A549 (cell line): ENCODE results near the gene CYP21A2. TPM values are rescaled to one million over a fixed set of nuclear protein-coding genes. Genes with fewer than 3 reads are reported as not detected.

Source experiments
- ATAC-seq, 2 experiments: fragments of 200-7000 bp in 1 of 2; fragments of >200 bp in 1 of 2; cut with Nextera tagmentation in 1 of 2; cut with Tn5 transposase in 1 of 2; 3 replicates each; pipeline versions ENCODE4 v1.8.0 to v1.9.1; 2018 to 2020; ENCODE audit warnings: mild to moderate bottlenecking in 1 of 2, moderate library complexity in 1 of 2
- CTCF ChIA-PET: fragments of 300-600 bp; sonication (Branson Sonifier 250); formaldehyde crosslinking; extraction: SDS; loops from one replicate; lab custom pipeline; 2021; ENCODE audit warnings: antibody characterized with exemption, inconsistent platforms; lab: Yijun Ruan, JAX
- POLR2A ChIA-PET: fragments of 350-600 bp; formaldehyde crosslinking; extraction: SDS; loops from one replicate; lab custom pipeline; 2021; ENCODE audit warnings: antibody characterized with exemption, inconsistent platforms; lab: Yijun Ruan, JAX
- DNase-seq, 2 experiments: peaks; one replicate each; pipeline versions ENCODE4 v3.0.0 to v3.0.0-alpha.2; 2011 to 2016; ENCODE audit warnings: low read depth in 1 of 2, low spot score in 1 of 2
- FAIRE-seq: peaks from 2 replicates; lab custom pipeline; 2011; peaks lifted over from hg19 to GRCh38; lab: Jason Lieb, UNC
- H3K27ac ChIP-seq, 2 experiments: fragments of >200 bp; sonication (Bioruptor Twin); formaldehyde crosslinking; 3 replicates each; pipeline ENCODE4 v1.5.1; 2016 to 2017
- H3K4me1 ChIP-seq: fragments of >200 bp; sonication (Bioruptor Twin); formaldehyde crosslinking; 3 replicates; pipeline ENCODE4 v1.6.1; 2016
- H3K4me2 ChIP-seq: fragments of >200 bp; sonication (Bioruptor Twin); formaldehyde crosslinking; 3 replicates; pipeline ENCODE4 v1.6.1; 2016
- H3K4me3 ChIP-seq: fragments of >200 bp; sonication (Bioruptor Twin); formaldehyde crosslinking; 3 replicates; pipeline ENCODE4 v1.5.1; 2016
- H3K9me3 ChIP-seq: fragments of >200 bp; sonication (Bioruptor Twin); formaldehyde crosslinking; 3 replicates; pipeline ENCODE4 v1.6.1; 2016
- CHD4 ChIP-seq: fragments of 200-600 bp; sonication (generic); IDR thresholded peaks from 2 replicates; pipeline ENCODE4 v1.6.1; 2016; ENCODE audit warnings: antibody characterized with exemption, mild to moderate bottlenecking, borderline replicate concordance
- FOSL2 ChIP-seq, 2 experiments: fragments of 450-650 bp in 1 of 2; fragments of >200 bp in 1 of 2; sonication (Bioruptor Twin) in 1 of 2; formaldehyde crosslinking; IDR thresholded peaks; 2 replicates each; pipeline versions ENCODE4 v1.5.0 to v1.6.1; 2016 to 2020; ENCODE audit warnings: mild to moderate bottlenecking in 1 of 2, moderate library complexity in 1 of 2
- HDAC2 ChIP-seq: fragments of 200-600 bp; sonication (generic); IDR thresholded peaks from 2 replicates; pipeline ENCODE4 v1.6.1; 2016
- HOXA7 ChIP-seq: fragments of 250-450 bp; sonication (Bioruptor Pico); IDR thresholded peaks from 2 replicates; pipeline ENCODE4 v1.5.0; 2020; ENCODE audit warnings: mild to moderate bottlenecking, moderate library complexity
- HOXB5 ChIP-seq: fragments of 250-450 bp; sonication (Bioruptor Pico); IDR thresholded peaks from 2 replicates; pipeline ENCODE4 v1.5.0; 2020; ENCODE audit warnings: mild to moderate bottlenecking, moderate library complexity
- JUN ChIP-seq, 2 experiments: fragments of >200 bp; sonication (Bioruptor Twin); formaldehyde crosslinking; IDR thresholded peaks; 2 replicates in 1 of 2; 3 replicates in 1 of 2; pipeline ENCODE4 v1.6.1; 2016 to 2017
- JUNB ChIP-seq: fragments of >200 bp; sonication (Bioruptor Twin); formaldehyde crosslinking; IDR thresholded peaks from 2 replicates; pipeline ENCODE4 v1.6.1; 2016
- MAZ ChIP-seq: fragments of 150-350 bp; IDR thresholded peaks from 2 replicates; pipeline ENCODE4 v1.6.1; 2014; ENCODE audit warnings: antibody characterized with exemption, low read depth, low read length, borderline replicate concordance
- NPAS2 ChIP-seq: fragments of 250-450 bp; sonication (Bioruptor Pico); IDR thresholded peaks from 2 replicates; pipeline ENCODE4 v1.8.0; 2022; ENCODE audit warnings: mild to moderate bottlenecking, moderate library complexity, borderline replicate concordance
- POLR2AphosphoS2 ChIP-seq: conservative IDR thresholded peaks from 2 replicates; pipeline ENCODE4 v1.6.1; 2012; ENCODE audit warnings: low read length, improper control_type of control experiment, inconsistent platforms
- RAD21 ChIP-seq, 2 experiments: fragments of >200 bp in 1 of 2; sonication (Bioruptor Twin) in 1 of 2; formaldehyde crosslinking in 1 of 2; IDR thresholded peaks in 1 of 2; conservative IDR thresholded peaks in 1 of 2; 2 replicates in 1 of 2; 3 replicates in 1 of 2; pipeline ENCODE4 v1.6.1; 2012 to 2018; ENCODE audit warnings: inconsistent platforms in 1 of 2
- RARB ChIP-seq: fragments of 250-450 bp; sonication (Bioruptor Pico); IDR thresholded peaks from 2 replicates; pipeline ENCODE4 v1.8.0; 2021; ENCODE audit warnings: mild to moderate bottlenecking, moderate library complexity
- RFX5 ChIP-seq: fragments of 450-650 bp; IDR thresholded peaks from 2 replicates; pipeline ENCODE4 v1.7.1; 2014; ENCODE audit warnings: antibody characterized with exemption, mild to moderate bottlenecking, moderate library complexity
- SMC3 ChIP-seq: fragments of >200 bp; sonication (Bioruptor Twin); formaldehyde crosslinking; IDR thresholded peaks from 3 replicates; pipeline ENCODE4 v1.6.1; 2018; ENCODE audit warnings: inconsistent platforms
- ZNF302 ChIP-seq: fragments of 250-450 bp; sonication (Bioruptor Pico); IDR thresholded peaks from 2 replicates; pipeline ENCODE4 v1.9.0; 2021; ENCODE audit warnings: inconsistent platforms, mild to moderate bottlenecking, moderate library complexity
- WGBS: methylation state at CpG from one replicate; pipeline ENCODE4 v1.1.6; 2017; ENCODE audit errors: missing lambda C conversion rate; 5-methylcytosine and 5-hydroxymethylcytosine counted together
- polyA plus RNA-seq, 4 experiments: library from polyadenylated mRNA; depleted of rRNA in 3 of 4; stranded (reverse); fragments of >200 nt; fragmentation: RNase III in 1 of 4; extraction: RNeasy Plus Mini Kit Qiagen cat#74134 plus additional on column Dnase treatment in 1 of 4; gene quantifications; 2 replicates in 3 of 4; 3 replicates in 1 of 4; pipeline ENCODE4 v1.2.3, GENCODE V29; 2011 to 2017
- TF ChIP-seq, protein P1 (sequence below): fragments of >200 bp; sonication (Bioruptor Twin); formaldehyde crosslinking; IDR thresholded peaks from 3 replicates; pipeline ENCODE4 v1.6.1; 2016
- TF ChIP-seq, protein P2 (sequence below): IDR thresholded peaks from 2 replicates; pipeline ENCODE4 v1.6.1; 2012
- TF ChIP-seq, protein P3 (sequence below): fragments of 450-650 bp; IDR thresholded peaks from 2 replicates; pipeline ENCODE4 v1.6.1; 2014; ENCODE audit warnings: antibody characterized with exemption
- TF ChIP-seq, protein P4 (sequence below): fragments of >200 bp; sonication (Bioruptor Twin); formaldehyde crosslinking; IDR thresholded peaks from 3 replicates; pipeline ENCODE4 v1.5.1; 2016

CYP21A2 gene
- polyA plus RNA-seq, 2 of the 4 experiments (the other 2 are of a cell fraction): not detected

DNA sequence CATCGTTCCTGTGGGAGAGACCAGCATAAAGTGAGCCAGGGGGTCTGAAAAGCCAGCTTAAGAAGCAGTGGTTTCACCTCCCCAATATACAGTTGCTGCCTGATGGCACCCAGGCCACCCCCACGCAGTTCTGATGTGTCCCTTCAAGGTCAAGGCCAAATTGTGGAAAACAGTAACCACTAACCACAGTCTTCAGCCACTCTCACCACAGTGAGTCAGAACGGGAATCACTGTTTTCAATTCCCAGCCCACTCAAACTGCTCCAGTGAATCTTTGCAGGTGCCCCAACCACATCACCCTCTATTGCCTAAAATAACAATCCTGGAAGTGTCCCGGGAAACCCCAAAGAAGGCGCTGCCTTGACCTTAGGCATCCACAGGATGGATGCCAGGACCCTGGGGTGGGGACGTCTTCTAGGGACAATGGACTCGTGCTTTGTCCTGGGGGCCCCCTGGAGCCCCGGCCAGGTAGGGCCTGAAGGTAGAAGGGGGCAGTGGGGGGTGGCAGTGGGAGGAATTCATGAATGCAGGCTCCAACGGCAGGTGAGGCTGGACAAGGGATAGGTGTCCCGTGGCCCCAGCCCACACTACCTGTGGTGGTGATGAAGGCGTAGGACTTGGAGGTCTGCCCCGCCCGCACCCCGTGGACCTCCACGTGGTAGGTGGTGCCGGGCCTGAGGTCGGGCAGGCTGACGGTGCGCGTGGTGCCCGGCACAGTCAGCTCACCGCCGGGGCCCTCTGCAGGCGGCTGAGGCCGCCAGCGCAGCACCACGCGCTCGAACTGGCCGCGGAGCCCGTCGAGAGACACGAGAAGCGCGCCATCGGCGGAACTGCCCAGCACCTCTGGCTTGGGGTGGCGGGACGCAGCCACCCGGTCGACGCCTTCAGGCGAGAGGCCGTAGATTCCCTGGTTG, 48.7 kb downstream of the CYP21A2 start:
- no peak for DNase-seq
- CTCF ChIA-PET: interaction anchor here (1.4 to 5.9 kb wide), 7 partner anchors 10 to 30 kb away, joined by 4 to 41 read pairs (median 5); no protein-coding TSS in a partner anchor
- Histone ChIP-seq H3K9me3 (no peaks in the 10 kb centered on the region), H3K4me1 (peaks cover 7% of the 10 kb centered on the region; the same call in 1 of the 3 replicates), H3K4me2 (peak overlapping the region; percentile 78), H3K27ac (peak overlapping the region in 1 of 2 experiments; percentile 91; a peak in 3 of 6 replicates), H3K4me3 (no peak overlapping the region)
- TF ChIP-seq RFX5 (no peak), HOXA7 (CRISPR knock-in tag) (no peak), RARB (no peak), HOXB5 (CRISPR knock-in tag) (no peak), JUNB (no peak), HDAC2 (no peak), CHD4 (no peak), NPAS2 (CRISPR knock-in tag) (no peak), RAD21 (conservative IDR thresholded peaks at IDR 0.05 in 1 of 2, IDR thresholded peaks at IDR 0.05 in 1 of 2) (no peak), SMC3 (no peak), ZNF302 (CRISPR knock-in tag) (no peak), MAZ (no peak), POLR2AphosphoS2 (no peak)
- TF ChIP-seq, protein P1, sequence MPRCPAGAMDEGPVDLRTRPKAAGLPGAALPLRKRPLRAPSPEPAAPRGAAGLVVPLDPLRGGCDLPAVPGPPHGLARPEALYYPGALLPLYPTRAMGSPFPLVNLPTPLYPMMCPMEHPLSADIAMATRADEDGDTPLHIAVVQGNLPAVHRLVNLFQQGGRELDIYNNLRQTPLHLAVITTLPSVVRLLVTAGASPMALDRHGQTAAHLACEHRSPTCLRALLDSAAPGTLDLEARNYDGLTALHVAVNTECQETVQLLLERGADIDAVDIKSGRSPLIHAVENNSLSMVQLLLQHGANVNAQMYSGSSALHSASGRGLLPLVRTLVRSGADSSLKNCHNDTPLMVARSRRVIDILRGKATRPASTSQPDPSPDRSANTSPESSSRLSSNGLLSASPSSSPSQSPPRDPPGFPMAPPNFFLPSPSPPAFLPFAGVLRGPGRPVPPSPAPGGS: no peak
- TF ChIP-seq, protein P2, sequence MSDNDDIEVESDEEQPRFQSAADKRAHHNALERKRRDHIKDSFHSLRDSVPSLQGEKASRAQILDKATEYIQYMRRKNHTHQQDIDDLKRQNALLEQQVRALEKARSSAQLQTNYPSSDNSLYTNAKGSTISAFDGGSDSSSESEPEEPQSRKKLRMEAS: no peak
- TF ChIP-seq, protein P3, sequence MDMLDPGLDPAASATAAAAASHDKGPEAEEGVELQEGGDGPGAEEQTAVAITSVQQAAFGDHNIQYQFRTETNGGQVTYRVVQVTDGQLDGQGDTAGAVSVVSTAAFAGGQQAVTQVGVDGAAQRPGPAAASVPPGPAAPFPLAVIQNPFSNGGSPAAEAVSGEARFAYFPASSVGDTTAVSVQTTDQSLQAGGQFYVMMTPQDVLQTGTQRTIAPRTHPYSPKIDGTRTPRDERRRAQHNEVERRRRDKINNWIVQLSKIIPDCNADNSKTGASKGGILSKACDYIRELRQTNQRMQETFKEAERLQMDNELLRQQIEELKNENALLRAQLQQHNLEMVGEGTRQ: no peak
- POLR2A ChIA-PET: interaction anchor here (1.0 kb wide), 1 partner anchor 66 kb away, joined by 3 read pairs; no protein-coding TSS in a partner anchor
- FAIRE-seq: no peak
- peak in 1 of 2 experiments; percentile 11; a peak in 3 of 6 replicates for ATAC-seq
- 71% methylated on average over 20 of the region's 45 CpGs for WGBS

DNA sequence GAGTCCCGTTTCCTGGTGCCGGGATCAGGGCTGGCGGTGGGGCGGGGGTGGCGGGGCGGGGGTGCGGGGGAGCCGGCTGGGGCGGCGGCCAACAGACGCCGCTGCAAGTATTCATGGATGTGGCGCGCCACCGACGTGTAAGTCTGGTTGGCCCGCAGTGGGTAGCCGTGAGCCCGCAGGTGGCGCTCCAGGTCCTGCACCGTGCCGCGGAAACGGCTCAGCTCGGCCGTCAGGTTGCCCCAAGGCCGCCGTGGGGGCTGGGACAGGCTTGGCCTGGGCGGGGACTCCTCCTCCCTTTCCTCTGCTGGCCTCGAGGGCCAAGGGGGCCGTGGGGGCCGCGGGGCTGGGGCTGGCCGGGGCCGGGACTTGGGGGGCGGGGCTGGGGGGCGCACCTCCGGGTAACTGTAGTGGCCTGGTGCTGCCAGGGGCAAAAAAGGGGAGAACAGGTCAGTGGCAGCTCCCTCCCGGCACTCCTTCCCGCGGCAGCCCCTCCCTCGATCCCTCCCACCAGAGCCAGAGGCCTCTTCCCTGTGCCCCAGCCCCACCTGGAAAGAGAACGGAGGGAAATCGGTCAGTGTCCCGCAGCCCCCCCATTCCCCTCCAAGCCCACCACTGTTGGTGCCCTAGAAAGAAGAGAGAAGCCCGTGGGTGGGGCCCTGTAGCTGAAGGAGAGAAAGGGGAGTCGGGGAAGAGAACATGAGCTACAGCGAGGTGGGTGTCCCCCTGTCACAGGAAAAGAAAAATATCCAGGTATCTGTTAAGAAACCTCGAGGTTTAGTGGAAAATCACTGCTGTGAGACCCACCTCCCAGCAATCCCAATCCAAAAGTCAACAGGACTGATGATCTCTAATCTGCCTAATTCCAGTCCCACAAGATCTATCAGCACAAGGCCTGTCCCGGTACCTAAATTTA, 49.6 kb downstream of the CYP21A2 start:
- Histone ChIP-seq H3K9me3 (no peaks in the 10 kb centered on the region), H3K27ac (peak overlapping the region; percentile 68 to 91), H3K4me2 (peak overlapping the region; percentile 78), H3K4me1 (peaks cover 9% of the 10 kb centered on the region; the same call in 2 of the 3 replicates), H3K4me3 (peak overlapping the region; percentile 33; the same call in 1 of the 3 replicates)
- WGBS: 64% methylated on average over 12 of the region's 50 CpGs
- ATAC-seq (peak; percentile 93 to 98), DNase-seq (peak; percentile 63 to 88), FAIRE-seq (no peak)
- CTCF ChIA-PET: interaction anchor here (0.6 to 5.9 kb wide), 10 partner anchors 10 to 122 kb away, joined by 3 to 41 read pairs (median 4); no protein-coding TSS in a partner anchor
- TF ChIP-seq, protein P2: peak; percentile 44; the same call in 1 of the 2 replicates
- peak; percentile 66 for TF ChIP-seq SMC3
- no peak for TF ChIP-seq POLR2AphosphoS2
- no peak for TF ChIP-seq FOSL2 (IDR thresholded peaks at IDR 0.05)
- TF ChIP-seq FOSL2 (CRISPR knock-in tag; IDR thresholded peaks at IDR 0.05): no peak
- TF ChIP-seq, protein P4, sequence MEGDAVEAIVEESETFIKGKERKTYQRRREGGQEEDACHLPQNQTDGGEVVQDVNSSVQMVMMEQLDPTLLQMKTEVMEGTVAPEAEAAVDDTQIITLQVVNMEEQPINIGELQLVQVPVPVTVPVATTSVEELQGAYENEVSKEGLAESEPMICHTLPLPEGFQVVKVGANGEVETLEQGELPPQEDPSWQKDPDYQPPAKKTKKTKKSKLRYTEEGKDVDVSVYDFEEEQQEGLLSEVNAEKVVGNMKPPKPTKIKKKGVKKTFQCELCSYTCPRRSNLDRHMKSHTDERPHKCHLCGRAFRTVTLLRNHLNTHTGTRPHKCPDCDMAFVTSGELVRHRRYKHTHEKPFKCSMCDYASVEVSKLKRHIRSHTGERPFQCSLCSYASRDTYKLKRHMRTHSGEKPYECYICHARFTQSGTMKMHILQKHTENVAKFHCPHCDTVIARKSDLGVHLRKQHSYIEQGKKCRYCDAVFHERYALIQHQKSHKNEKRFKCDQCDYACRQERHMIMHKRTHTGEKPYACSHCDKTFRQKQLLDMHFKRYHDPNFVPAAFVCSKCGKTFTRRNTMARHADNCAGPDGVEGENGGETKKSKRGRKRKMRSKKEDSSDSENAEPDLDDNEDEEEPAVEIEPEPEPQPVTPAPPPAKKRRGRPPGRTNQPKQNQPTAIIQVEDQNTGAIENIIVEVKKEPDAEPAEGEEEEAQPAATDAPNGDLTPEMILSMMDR: peak; percentile 45; the same call in 2 of the 3 replicates
- TF ChIP-seq JUN (IDR thresholded peaks at IDR 0.05): peak in 1 of 2 experiments; percentile 36; a peak in 1 of 5 replicates
- TF ChIP-seq RAD21 (conservative IDR thresholded peaks at IDR 0.05 in 1 of 2, IDR thresholded peaks at IDR 0.05 in 1 of 2): peak; percentile 60 to 78
- POLR2A ChIA-PET: interaction anchor here (1.0 kb wide), 1 partner anchor 66 kb away, joined by 3 read pairs; no protein-coding TSS in a partner anchor
